Vagina (tissue), 2 donors: Measurements from ENCODE around the gene MCF2L. TPM values are rescaled to one million over a fixed set of nuclear protein-coding genes. Genes with fewer than 3 reads are reported as not detected.

Experiments
- DNase-seq, 2 donors: peaks; one replicate each; pipeline ENCODE4 v3.0.0-alpha.2; 2017; ENCODE audit errors: extremely low spot score in 2 of 2
- H3K27ac ChIP-seq: fragments of 200-600 bp; sonication (generic); one replicate; pipeline ENCODE4 v1.5.1; 2019
- H3K27me3 ChIP-seq: fragments of 200-600 bp; sonication (generic); one replicate; pipeline ENCODE4 v1.5.1; 2019
- H3K36me3 ChIP-seq, 2 donors: fragments of 200-600 bp; sonication (generic); one replicate each; pipeline ENCODE4 v1.5.1; 2017 to 2019
- H3K4me1 ChIP-seq: fragments of 200-600 bp; sonication (generic); one replicate; pipeline ENCODE4 v1.5.1; 2019
- H3K4me3 ChIP-seq, 2 donors: fragments of 200-600 bp; sonication (generic); 1 replicate in 1 of 2; 2 replicates in 1 of 2; pipeline ENCODE4 v1.5.1; 2016 to 2019
- H3K9me3 ChIP-seq: fragments of 200-600 bp; sonication (generic); one replicate; pipeline ENCODE4 v1.5.1; 2019
- POLR2A ChIP-seq, 2 donors: fragments of 450-650 bp; IDR thresholded peaks; one replicate each; pipeline ENCODE4 v1.6.1; 2017; ENCODE audit warnings: antibody characterized with exemption in 2 of 2, mild to moderate bottlenecking in 2 of 2, moderate library complexity in 2 of 2
- POLR2AphosphoS5 ChIP-seq, 2 donors: sonication (generic); formaldehyde crosslinking; IDR thresholded peaks; one replicate each; pipeline ENCODE4 v1.9.0; 2017; ENCODE audit warnings: antibody characterized with exemption in 2 of 2, mild to moderate bottlenecking in 2 of 2, low read depth in 1 of 2; ENCODE audit not compliant: insufficient read depth in 1 of 2
- intact Hi-C: fragments of 100-400 bp; cut with DNase I; formaldehyde crosslinking; loops from one replicate; pipeline ENCODE4 v1.15.1; 2023
- total RNA-seq: library from RNA; depleted of rRNA; stranded (reverse); fragments of >200 nt; gene quantifications from one replicate; pipeline ENCODE4 v1.2.3, GENCODE V29; 2016
- TF ChIP-seq, protein P1 (sequence below), 3 experiments: fragments of 450-650 bp in 2 of 3; fragments of 200-600 bp in 1 of 3; sonication (generic) in 1 of 3; IDR thresholded peaks; one replicate each; pipeline ENCODE4 v1.5.1; 2017 to 2019; ENCODE audit warnings: antibody characterized with exemption in 3 of 3, mild to moderate bottlenecking in 2 of 3, moderate library complexity in 2 of 3

Gene MCF2L
- total RNA-seq, 1 donor from 2014 or later: 45.4 TPM

DNA sequence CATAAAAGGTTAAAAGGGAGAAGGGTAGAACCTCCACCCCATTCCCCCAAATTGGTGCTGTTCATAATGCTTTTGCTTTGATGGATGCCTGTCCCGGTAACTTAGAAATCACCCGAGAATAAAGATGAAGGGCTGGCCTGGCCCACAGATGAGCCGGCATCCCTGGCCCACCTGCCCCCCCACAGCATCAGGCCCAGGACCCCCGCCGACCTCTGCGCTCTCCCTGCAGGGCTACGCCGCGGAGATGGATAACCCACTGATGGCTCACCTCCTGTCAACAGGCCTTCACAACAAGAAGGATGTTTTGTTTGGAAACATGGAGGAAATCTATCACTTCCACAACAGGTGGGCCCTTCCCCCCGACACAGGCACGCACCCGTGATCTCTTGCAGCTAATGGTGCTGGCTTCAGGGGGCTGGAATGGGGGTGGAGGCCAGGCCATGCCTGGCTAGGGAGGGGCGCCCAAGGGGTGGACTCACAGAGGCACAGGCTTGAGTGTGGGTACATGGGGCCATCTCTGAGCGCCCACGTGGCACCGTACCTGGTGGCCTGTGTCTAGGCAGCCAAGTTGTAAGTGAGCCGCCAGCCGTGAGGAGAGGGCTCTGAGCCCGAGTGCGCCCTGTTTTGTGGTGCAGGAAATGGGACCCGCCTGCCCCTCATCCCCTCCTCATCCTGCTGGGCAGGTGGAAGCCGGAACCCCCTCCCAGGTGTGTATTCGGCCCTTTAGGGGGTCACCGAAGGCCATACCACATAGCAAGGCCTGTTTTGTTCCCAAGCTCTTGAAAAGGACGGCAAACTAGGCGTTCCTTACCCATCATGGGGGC lies 113.4 kb downstream of the MCF2L start:
- no peak overlapping the region for H3K4me3 ChIP-seq
- peaks cover 4% of the 10 kb centered on the region for H3K4me1 ChIP-seq
- no peak overlapping the region for H3K27ac ChIP-seq
- H3K36me3 ChIP-seq: peaks cover 0 to 5% of the 10 kb centered on the region in 2 donors
- no peaks in the 10 kb centered on the region for H3K27me3 ChIP-seq
- intact Hi-C loops: no loop called here
- no peak for DNase-seq
- TF ChIP-seq POLR2A (IDR thresholded peaks at IDR 0.05) (no peak), POLR2AphosphoS5 (IDR thresholded peaks at IDR 0.05; ENCODE audit: insufficient read depth in 1 of 2, low read depth in 1 of 2) (no peak)
- TF ChIP-seq, protein P1, sequence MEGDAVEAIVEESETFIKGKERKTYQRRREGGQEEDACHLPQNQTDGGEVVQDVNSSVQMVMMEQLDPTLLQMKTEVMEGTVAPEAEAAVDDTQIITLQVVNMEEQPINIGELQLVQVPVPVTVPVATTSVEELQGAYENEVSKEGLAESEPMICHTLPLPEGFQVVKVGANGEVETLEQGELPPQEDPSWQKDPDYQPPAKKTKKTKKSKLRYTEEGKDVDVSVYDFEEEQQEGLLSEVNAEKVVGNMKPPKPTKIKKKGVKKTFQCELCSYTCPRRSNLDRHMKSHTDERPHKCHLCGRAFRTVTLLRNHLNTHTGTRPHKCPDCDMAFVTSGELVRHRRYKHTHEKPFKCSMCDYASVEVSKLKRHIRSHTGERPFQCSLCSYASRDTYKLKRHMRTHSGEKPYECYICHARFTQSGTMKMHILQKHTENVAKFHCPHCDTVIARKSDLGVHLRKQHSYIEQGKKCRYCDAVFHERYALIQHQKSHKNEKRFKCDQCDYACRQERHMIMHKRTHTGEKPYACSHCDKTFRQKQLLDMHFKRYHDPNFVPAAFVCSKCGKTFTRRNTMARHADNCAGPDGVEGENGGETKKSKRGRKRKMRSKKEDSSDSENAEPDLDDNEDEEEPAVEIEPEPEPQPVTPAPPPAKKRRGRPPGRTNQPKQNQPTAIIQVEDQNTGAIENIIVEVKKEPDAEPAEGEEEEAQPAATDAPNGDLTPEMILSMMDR (IDR thresholded peaks at IDR 0.05): no peak
- no peaks in the 10 kb centered on the region for H3K9me3 ChIP-seq

GRCh38 chr13:113083022-113083373 lies 114.0 kb downstream of the MCF2L start:
- no peak for DNase-seq
- Histone ChIP-seq H3K4me1 (peaks cover 4% of the 10 kb centered on the region), H3K27me3 (no peaks in the 10 kb centered on the region), H3K9me3 (no peaks in the 10 kb centered on the region), H3K4me3 (no peak overlapping the region), H3K36me3 (peaks cover 0 to 9% of the 10 kb centered on the region in 2 donors), H3K27ac (no peak overlapping the region)
- TF ChIP-seq POLR2A (IDR thresholded peaks at IDR 0.05) (no peak), POLR2AphosphoS5 (IDR thresholded peaks at IDR 0.05; ENCODE audit: insufficient read depth in 1 of 2, low read depth in 1 of 2) (no peak)
- TF ChIP-seq, protein P1 (IDR thresholded peaks at IDR 0.05): no peak
- intact Hi-C loops: no loop called here

DNA sequence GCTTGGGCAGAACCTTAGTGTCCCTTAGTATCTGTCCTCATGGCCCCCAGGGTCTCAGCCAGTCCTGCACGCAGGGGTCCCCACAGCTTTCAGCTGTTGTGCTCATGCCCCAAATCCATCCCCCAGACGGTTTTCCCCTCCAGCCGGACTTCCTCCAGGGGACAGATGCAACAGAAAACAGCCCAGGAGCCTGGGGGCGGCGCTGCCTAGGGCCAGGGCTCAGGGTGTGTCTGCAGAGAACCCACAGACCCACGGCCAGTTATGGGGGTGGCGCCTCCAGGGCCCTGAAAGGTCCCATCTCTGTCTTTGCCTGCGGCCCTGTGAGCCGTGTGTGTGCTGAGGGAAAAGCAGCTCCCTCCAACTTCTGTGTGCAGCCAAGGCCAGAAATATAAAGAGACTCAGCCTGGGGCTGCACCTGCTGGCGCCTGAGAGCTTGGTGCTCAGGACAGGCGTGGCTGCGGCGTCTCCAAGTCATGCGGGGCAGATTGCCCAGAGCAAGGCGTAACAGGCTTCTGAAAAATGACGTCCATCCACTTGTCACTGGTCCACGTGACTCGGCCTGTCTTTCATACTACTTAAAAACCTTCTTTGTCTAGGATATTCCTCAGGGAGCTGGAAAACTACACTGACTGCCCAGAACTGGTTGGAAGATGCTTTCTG lies 114.5 kb downstream of the MCF2L start:
- TF ChIP-seq, protein P1 (IDR thresholded peaks at IDR 0.05): no peak
- TF ChIP-seq POLR2A (IDR thresholded peaks at IDR 0.05): no peak
- no peak for TF ChIP-seq POLR2AphosphoS5 (IDR thresholded peaks at IDR 0.05; ENCODE audit: insufficient read depth in 1 of 2, low read depth in 1 of 2)
- intact Hi-C loops: no loop called here
- no peak overlapping the region for H3K4me3 ChIP-seq
- no peak overlapping the region for H3K27ac ChIP-seq
- DNase-seq: no peak
- H3K36me3 ChIP-seq: peaks cover 0 to 9% of the 10 kb centered on the region in 2 donors
- H3K27me3 ChIP-seq: no peaks in the 10 kb centered on the region
- no peaks in the 10 kb centered on the region for H3K9me3 ChIP-seq
- peaks cover 4% of the 10 kb centered on the region for H3K4me1 ChIP-seq

DNA sequence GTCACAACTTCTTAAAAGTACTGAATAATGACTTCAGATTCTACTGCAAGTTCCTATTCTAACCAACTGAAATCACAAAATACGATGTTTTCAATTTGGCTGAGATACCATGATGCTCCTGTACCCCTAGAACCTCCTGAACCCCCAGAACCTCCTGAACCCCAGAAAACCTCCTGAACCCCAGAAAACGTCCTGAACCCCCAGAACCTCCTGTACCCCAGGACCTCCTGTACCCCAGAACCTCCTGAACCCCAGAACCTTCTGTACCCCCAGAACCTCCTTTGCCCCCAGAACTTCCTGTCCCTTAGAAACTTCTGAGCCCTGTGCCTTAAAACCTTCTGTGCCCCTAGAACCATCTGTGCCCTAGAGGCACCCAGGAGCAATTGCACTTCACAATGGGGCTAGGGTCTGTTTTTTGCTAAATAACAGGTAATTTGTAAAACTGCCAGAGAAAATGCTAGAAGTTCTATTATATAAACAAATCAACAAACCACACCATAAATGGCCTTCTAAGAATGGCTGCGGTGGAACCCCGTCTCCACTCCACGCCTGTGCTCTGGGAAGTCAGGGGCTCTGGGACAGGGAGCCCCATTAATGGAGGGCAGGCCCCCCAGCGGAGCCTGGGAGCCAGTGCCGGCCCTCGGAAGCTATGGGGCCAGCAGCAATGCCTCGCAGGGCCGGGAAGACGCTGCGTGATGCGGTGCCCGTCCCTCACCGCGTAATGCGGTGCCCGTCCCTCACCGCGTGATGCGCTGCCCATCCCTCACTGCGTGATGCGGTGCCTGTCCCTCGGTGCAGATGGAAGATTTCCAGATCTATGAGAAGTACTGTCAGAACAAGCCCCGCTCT lies 115.3 kb downstream of the MCF2L start:
- H3K27me3 ChIP-seq: no peaks in the 10 kb centered on the region
- no peak overlapping the region for H3K4me3 ChIP-seq
- H3K27ac ChIP-seq: no peak overlapping the region
- intact Hi-C loops: no loop called here
- no peak for TF ChIP-seq POLR2AphosphoS5 (IDR thresholded peaks at IDR 0.05; ENCODE audit: insufficient read depth in 1 of 2, low read depth in 1 of 2)
- TF ChIP-seq, protein P1 (IDR thresholded peaks at IDR 0.05): no peak
- TF ChIP-seq POLR2A (IDR thresholded peaks at IDR 0.05): no peak
- H3K4me1 ChIP-seq: peaks cover 4% of the 10 kb centered on the region
- no peak for DNase-seq
- peaks cover 0 to 9% of the 10 kb centered on the region in 2 donors for H3K36me3 ChIP-seq
- no peaks in the 10 kb centered on the region for H3K9me3 ChIP-seq
